Activated T-helper 1 cell treated with anti-CD3 and anti-CD28 coated beads, Interleukin-12 subunit alpha, Interleukin-12 subunit beta, Interleukin-2, Interleukin-4 antibody, amounts not matched to agents 30 ng/mL and 10 ng/mL and 1 ng/mL, durations not matched to agents 14 hours and 24 hours and 36 hours (primary cell): ENCODE results near the gene DGKD. TPM values are rescaled to one million over a fixed set of nuclear protein-coding genes. Genes with fewer than 3 reads are reported as not detected.

Source experiments
- DNase-seq: peaks from one replicate; pipeline ENCODE4 v3.0.0; 2021; ENCODE audit warnings: low spot score
- H3K27ac Mint-ChIP-seq: one replicate; pipeline ENCODE4 v1.8.0; 2021; ENCODE audit warnings: mild to moderate bottlenecking, mixed read lengths
- H3K27me3 Mint-ChIP-seq: one replicate; pipeline ENCODE4 v1.8.0; 2022; ENCODE audit warnings: mild to moderate bottlenecking, moderate library complexity, mixed read lengths; ENCODE audit not compliant: insufficient read depth
- H3K36me3 Mint-ChIP-seq: one replicate; pipeline ENCODE4 v1.8.0; 2021; ENCODE audit warnings: low read depth, mixed read lengths
- H3K4me1 Mint-ChIP-seq: one replicate; pipeline ENCODE4 v1.8.0; 2021; ENCODE audit warnings: low read depth, mixed read lengths
- H3K4me3 Mint-ChIP-seq: one replicate; pipeline ENCODE4 v1.8.0; 2021; ENCODE audit warnings: mild to moderate bottlenecking, moderate library complexity, mixed read lengths
- H3K9me3 Mint-ChIP-seq: one replicate; pipeline ENCODE4 v1.8.0; 2021; ENCODE audit warnings: mixed read lengths
- intact Hi-C: fragments of 100-400 bp; cut with micrococcal nuclease; formaldehyde crosslinking; loops from one replicate; pipeline ENCODE4 v1.15.1; 2024
- total RNA-seq: library from RNA; stranded (reverse); gene quantifications from 2 replicates; pipeline ENCODE4 v1.2.3, GENCODE V29; 2022

The DGKD gene
- total RNA-seq, 1 donor from 2014 or later = 43.7 TPM

DNA sequence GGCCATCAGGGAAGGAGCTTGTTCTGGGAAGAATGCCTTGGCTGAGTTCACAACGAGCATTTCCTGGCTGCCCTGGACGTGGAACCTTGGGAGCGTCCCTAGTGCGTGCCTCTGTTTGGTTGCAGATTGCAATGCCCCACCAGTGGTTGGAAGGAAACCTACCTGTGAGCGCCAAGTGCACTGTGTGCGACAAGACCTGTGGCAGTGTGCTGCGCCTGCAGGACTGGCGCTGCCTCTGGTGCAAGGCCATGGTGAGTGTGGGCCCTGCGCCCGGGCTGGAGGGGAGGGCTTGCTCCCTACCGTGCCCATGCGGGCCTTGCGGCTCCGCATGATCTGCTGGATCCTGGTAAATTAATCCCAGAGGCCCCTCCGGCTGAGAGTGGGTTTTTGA is 81.9 kb downstream of the DGKD start:
- H3K4me1 Mint-ChIP-seq = peaks cover 4% of the 10 kb centered on the region
- DNase-seq = no peak
- peaks cover 14% of the 10 kb centered on the region for H3K36me3 Mint-ChIP-seq
- no peak overlapping the region for H3K4me3 Mint-ChIP-seq
- intact Hi-C loops = no loop called here
- no peaks in the 10 kb centered on the region for H3K9me3 Mint-ChIP-seq
- H3K27ac Mint-ChIP-seq = no peak overlapping the region
- no peaks in the 10 kb centered on the region for H3K27me3 Mint-ChIP-seq

DNA sequence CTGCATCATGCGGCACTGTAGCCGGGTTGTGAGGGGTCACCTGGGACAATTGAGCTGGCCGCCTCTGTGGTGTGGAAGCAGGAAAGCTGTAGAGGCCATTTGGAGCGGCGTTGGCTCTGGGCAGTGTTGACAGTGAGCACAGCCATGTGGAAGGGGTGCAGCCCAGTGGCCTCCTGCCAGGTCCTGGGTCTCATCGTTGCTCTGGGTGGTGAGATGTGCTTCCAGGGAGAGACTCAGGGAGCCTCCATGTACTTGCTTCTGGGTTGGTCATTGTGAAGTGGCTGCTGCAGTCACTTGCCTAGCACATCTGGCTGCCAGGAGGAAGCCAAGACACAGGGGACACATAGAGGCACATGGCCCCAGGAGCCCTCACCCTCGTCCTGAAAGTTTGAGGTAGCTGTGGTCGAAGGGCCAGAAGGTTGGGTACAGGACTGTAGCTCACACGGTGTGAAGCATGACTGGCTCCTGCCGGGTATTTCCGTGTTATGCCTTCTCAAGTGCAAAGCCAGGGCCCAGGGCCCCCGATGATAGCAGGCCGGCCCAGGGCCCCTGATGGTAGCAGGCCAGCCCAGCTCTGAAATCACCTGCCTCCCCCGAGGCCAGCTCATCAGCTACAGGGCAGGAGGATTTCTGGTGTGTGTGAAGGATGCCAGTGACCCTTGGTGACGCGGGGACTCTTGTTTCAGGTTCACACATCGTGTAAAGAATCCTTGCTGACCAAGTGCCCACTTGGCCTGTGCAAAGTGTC is 82.6 kb downstream of the DGKD start:
- Mint-ChIP-seq H3K36me3 (peaks cover 16% of the 10 kb centered on the region), H3K27ac (no peak overlapping the region), H3K9me3 (no peaks in the 10 kb centered on the region), H3K4me1 (peaks cover 4% of the 10 kb centered on the region), H3K27me3 (no peaks in the 10 kb centered on the region), H3K4me3 (no peak overlapping the region)
- DNase-seq = no peak
- intact Hi-C loops = no loop called here

DNA sequence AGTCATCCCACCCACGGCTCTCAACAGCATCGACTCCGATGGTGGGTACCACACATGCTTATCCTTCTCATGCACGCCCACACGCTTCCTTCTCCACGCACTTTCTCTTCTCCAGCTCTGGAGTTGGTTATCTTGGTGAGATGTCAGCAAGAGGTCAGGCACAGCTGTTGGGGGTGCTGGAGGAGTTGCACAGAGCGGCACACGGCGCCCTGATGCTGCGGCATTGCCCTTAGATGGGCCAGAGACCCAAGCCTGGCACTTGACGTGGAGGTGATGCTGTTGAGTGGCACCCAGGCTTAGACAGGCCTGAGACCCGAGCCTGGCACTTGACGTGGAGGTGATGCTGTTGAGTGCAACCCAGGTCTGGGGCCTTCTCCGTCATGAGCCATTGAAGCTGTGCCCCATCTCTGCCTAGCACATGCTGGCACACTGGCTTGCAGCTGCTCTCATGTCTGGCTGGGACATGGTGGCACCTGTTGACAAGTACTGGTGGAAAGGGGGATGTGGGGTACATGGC is 83.2 kb downstream of the DGKD start:
- no peak overlapping the region for H3K27ac Mint-ChIP-seq
- peaks cover 16% of the 10 kb centered on the region for H3K36me3 Mint-ChIP-seq
- no peaks in the 10 kb centered on the region for H3K9me3 Mint-ChIP-seq
- DNase-seq = no peak
- H3K27me3 Mint-ChIP-seq = no peaks in the 10 kb centered on the region
- intact Hi-C loops = no loop called here
- H3K4me3 Mint-ChIP-seq = no peak overlapping the region
- H3K4me1 Mint-ChIP-seq = peaks cover 4% of the 10 kb centered on the region

DNA sequence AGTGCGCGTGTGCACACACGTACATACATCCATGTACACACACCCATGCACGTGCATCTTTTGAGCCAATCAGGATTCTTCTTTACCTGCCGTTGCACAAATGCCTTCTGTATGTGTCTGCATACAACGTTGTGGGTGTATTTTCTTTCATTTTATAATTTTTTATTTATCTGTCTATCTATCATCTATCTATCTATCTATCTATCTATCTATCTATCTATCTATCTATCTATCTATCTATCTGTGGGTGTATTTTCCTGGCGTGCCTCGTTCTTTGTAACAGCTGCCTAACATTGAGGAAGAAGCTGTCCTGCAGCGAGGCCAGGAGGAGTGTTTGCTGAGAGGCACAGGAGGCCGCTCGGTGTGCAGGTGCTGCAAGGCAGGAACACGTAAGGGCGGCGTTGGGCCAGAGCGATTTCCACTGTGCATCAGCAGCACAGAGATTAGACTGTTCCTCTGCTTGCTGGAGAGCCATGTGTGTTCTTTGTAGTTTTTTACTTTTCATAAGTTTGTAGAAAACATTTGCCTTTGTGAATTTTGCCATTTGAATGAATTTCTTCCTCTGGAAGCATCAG is 84.4 kb downstream of the DGKD start:
- no peak overlapping the region for H3K27ac Mint-ChIP-seq
- no peaks in the 10 kb centered on the region for H3K27me3 Mint-ChIP-seq
- no peak overlapping the region for H3K4me3 Mint-ChIP-seq
- H3K9me3 Mint-ChIP-seq = no peaks in the 10 kb centered on the region
- peaks cover 21% of the 10 kb centered on the region for H3K36me3 Mint-ChIP-seq
- intact Hi-C loops = no loop called here
- DNase-seq = no peak
- peaks cover 12% of the 10 kb centered on the region for H3K4me1 Mint-ChIP-seq

DNA sequence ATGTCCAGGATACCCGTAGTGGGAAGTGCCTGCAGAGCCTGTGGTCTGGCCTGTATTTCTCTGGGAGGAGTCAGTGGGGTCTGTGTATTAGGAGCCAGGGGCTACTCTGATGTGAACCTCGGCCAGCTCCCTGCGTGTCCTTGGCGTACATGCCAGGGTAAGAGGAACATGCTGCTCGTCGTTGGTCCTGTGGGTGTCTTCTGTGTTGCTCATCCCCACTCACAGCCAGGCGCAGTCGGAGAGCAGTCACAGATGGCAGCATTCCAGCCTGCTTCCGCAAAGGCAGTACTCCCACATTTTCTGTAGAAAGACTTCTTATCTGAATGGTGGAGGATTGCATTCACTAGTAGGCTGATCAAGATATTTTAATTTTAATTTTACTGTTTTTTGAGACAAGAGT is 84.9 kb downstream of the DGKD start:
- intact Hi-C loops = no loop called here

DNA sequence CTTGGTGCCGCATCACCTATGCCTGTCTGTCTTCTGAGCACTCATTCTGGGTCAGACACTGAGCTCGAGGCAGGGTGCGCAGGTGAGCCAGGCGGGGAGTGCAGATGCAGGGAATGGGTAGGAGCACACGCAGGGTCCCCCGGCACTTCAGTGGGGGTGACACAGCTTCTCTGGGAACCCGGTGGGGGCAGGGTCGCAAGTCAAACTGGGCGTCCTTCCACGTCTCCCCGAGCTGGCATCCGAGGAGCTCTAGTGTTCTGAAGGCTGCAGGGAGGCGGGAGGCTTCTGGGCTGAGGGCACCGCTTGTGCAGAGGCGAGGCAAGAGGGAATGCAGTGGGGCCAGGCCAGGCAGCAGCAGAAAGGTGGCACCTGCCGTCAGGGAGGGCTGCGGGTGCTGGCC is 86.0 kb downstream of the DGKD start:
- Mint-ChIP-seq H3K36me3 (peaks cover 29% of the 10 kb centered on the region), H3K4me1 (peaks cover 17% of the 10 kb centered on the region), H3K27me3 (no peaks in the 10 kb centered on the region), H3K4me3 (no peak overlapping the region), H3K9me3 (no peaks in the 10 kb centered on the region), H3K27ac (no peak overlapping the region)
- DNase-seq = no peak
- intact Hi-C loops = loop anchor here (5.0 kb wide), 2 partner anchors 188 to 833 kb away; partner anchors contain the start of gene ATG16L1

More for the DNA sequence above, 84.9 kb downstream of the DGKD start:
- no peaks in the 10 kb centered on the region for H3K27me3 Mint-ChIP-seq
- peaks cover 17% of the 10 kb centered on the region for H3K4me1 Mint-ChIP-seq
- DNase-seq = no peak
- no peak overlapping the region for H3K27ac Mint-ChIP-seq
- H3K36me3 Mint-ChIP-seq = peaks cover 21% of the 10 kb centered on the region
- H3K4me3 Mint-ChIP-seq = no peak overlapping the region
- H3K9me3 Mint-ChIP-seq = no peaks in the 10 kb centered on the region

DNA sequence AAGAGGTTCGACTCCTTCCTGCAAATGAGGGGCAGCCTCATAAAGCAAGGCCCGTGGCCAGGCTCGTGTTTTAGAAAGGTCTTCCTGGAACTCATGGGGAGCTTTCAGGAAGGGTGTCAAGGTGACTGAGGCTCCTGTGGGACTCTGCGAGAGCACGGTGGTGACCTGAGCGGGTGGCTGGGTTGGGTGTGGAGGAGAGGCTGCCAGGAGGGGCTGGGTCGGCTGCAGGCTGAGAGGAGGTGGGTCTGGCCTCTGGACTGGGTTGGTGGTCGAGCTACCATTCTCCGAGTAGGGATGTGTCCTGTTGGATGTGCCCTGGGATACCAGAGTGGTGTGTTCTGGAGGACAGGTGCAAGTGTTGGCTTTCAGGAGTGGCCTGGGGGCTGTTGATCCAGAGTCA is 86.4 kb downstream of the DGKD start:
- peaks cover 29% of the 10 kb centered on the region for H3K36me3 Mint-ChIP-seq
- intact Hi-C loops = loop anchor here (5.0 kb wide), 2 partner anchors 188 to 833 kb away; partner anchors contain the start of gene ATG16L1
- H3K27me3 Mint-ChIP-seq = no peaks in the 10 kb centered on the region
- no peaks in the 10 kb centered on the region for H3K9me3 Mint-ChIP-seq
- peaks cover 17% of the 10 kb centered on the region for H3K4me1 Mint-ChIP-seq
- no peak overlapping the region for H3K27ac Mint-ChIP-seq
- no peak for DNase-seq
- no peak overlapping the region for H3K4me3 Mint-ChIP-seq

DNA sequence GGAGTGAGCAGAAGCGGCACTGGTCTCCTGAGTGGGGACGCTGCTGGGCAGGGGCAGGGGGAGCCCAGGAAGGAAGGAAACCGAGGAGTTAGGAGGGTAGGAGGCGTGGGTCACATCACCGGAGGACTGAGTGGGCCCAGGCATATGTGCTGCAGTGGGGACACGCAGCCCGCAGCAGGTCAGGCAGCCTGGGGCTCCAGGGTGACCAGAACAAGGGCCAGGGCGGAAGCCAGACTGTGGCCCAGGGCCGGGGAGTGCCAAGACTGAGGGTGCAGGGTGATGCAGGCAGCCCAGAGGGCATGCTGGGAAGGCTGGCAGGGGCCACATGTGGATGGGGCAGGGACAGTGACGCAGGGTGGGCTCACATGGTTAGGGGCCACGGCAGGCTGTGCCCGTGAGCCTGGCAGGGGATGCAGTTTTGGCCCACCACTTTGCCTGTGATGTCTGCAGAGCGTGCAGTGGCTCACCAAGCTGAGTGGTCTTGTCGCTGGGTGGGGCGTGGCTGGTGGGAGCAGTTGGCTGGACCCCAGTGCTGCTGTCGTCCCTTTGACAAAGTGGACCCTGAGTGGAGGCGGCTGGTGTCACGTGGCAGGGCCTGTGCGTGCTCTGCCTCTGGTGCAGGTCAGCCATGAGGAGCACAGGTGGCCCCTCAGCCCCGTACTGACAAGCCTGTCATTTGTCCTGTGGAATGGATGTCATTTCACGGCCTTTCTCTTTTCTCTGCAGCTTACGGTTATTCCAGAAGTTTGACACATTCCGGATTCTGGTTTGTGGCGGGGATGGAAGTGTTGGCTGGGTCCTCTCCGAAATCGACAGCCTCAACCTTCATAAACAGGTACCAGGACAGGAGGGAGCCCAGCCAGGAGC is 87.1 kb downstream of the DGKD start:
- no peak for DNase-seq
- Mint-ChIP-seq H3K27me3 (no peaks in the 10 kb centered on the region), H3K36me3 (peaks cover 32% of the 10 kb centered on the region), H3K4me1 (peaks cover 17% of the 10 kb centered on the region), H3K27ac (no peak overlapping the region), H3K9me3 (no peaks in the 10 kb centered on the region), H3K4me3 (no peak overlapping the region)
- intact Hi-C loops = loop anchor here (2.0 to 5.0 kb wide), 3 partner anchors 173 to 834 kb away; partner anchors contain the start of gene ATG16L1

DNA sequence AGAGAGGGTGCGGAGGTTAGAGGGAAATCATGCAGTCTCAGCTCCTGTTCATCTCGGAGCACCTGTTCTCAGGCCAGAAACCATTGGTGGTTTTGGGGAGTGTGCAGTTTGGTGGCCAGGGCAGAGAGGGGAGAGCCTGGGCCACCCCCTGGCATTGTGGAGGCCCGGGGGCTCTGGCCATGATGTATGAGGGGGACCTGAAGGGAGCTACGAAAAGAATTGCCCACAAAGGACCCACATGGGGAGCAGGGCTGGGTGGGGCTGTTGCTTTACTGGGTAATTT is 87.7 kb downstream of the DGKD start:
- peaks cover 17% of the 10 kb centered on the region for H3K4me1 Mint-ChIP-seq
- peaks cover 28% of the 10 kb centered on the region for H3K36me3 Mint-ChIP-seq
- H3K9me3 Mint-ChIP-seq = no peaks in the 10 kb centered on the region
- H3K27me3 Mint-ChIP-seq = no peaks in the 10 kb centered on the region
- no peak for DNase-seq
- H3K4me3 Mint-ChIP-seq = no peak overlapping the region
- H3K27ac Mint-ChIP-seq = no peak overlapping the region
- intact Hi-C loops = loop anchor here (2.0 to 5.0 kb wide), 3 partner anchors 173 to 835 kb away; partner anchors contain the start of gene ATG16L1

DNA sequence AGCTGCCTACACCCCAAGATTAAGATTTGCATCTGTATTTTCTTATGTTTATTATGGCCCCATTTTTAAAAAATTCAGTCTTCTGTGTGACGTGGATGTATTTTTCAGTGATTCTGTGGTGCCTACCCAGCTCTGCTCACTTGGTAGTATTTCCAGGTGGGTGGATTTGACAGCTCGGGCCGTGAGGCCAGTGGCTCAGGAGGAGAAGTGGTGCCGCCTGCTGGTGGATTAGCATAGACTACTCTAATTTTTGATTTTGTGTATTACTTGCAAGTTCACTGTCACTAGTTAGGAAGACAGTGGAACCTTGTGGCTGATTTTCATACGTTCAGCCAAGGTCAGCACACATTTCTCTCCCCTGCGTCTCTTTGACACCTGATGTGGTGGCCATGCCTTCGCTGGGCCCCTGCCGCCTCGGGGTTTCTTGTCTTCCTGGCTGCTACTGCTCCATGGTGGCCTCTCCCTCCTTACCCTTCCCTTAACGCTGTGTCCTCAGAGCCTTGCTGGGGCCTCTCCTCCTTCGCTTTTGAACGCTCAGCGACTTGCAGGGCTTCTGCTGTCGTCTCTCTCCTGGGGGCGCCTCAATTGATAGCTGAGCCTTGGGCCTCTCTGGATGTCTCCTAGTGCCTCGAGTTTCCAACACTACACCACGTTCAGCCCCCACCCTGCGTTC is 89.4 kb downstream of the DGKD start:
- peak; percentile 67 for DNase-seq
- Mint-ChIP-seq H3K4me1 (peaks cover 21% of the 10 kb centered on the region), H3K27ac (peak overlapping the region; percentile 56), H3K36me3 (peaks cover 33% of the 10 kb centered on the region), H3K4me3 (no peak overlapping the region), H3K27me3 (no peaks in the 10 kb centered on the region), H3K9me3 (no peaks in the 10 kb centered on the region)
- intact Hi-C loops = loop anchor here (1.0 to 5.0 kb wide), 6 partner anchors 39 to 836 kb away; partner anchors contain the start of genes ATG16L1 and DGKD

DNA sequence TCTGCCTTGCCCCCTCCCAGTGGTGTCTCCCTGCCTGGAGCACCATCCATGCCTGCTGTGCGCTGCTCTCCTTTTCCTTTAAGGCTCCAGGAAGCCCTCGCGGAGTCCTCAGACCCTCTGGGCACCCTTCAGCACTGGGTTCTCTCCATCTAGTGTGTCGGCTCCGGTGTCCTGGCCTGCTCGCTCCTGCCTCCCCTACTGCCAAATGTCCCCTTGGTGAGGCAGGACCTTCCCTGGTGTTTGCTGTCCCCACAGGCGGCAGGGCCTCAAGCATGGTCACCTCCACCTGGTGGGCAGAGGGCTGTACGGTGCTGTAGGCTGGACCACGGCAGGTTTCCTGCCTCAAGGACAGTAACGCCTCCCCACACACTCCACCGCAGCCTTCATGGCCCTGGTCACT is 90.2 kb downstream of the DGKD start:
- H3K36me3 Mint-ChIP-seq = peaks cover 35% of the 10 kb centered on the region
- DNase-seq = no peak
- no peaks in the 10 kb centered on the region for H3K27me3 Mint-ChIP-seq
- no peak overlapping the region for H3K27ac Mint-ChIP-seq
- no peaks in the 10 kb centered on the region for H3K9me3 Mint-ChIP-seq
- intact Hi-C loops = loop anchor here (5.0 kb wide), 2 partner anchors 192 to 837 kb away; partner anchors contain the start of gene ATG16L1
- H3K4me3 Mint-ChIP-seq = no peak overlapping the region
- peaks cover 21% of the 10 kb centered on the region for H3K4me1 Mint-ChIP-seq

DNA sequence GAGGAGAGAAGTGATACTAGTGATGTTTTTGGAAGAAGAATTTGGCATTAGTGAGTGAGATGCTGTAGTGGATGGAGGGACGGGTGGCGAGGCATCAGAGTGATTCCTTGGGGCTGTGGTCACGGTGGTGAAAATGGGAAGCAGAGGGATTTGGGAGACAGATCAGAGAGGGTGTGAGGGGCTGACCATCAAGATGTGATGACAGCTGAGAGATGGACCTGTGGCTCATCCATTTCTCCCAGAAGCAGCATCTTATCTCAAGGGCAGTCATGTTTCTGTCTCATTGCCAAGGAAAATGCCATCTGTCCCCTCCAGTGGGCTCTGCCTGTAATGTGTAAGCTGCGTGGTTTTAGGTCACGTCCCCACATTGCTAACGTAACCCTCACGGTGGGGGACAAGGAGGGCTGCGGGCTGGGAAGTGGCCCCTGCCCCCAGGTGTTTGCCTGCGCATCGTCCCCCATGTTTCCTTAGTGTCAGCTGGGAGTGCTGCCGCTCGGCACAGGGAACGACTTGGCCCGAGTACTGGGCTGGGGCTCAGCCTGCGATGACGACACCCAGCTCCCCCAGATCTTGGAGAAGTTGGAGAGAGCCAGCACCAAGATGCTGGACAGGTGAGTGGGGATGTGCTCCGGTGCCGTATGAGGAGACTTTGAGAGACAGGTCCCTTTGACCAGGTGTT is 91.0 kb downstream of the DGKD start:
- Mint-ChIP-seq H3K4me1 (peaks cover 21% of the 10 kb centered on the region), H3K9me3 (no peaks in the 10 kb centered on the region), H3K36me3 (peaks cover 33% of the 10 kb centered on the region), H3K4me3 (no peak overlapping the region), H3K27me3 (no peaks in the 10 kb centered on the region), H3K27ac (no peak overlapping the region)
- no peak for DNase-seq
- intact Hi-C loops = no loop called here
